HS-5 (cell line): ENCODE results near the gene LRRC43.

Source experiments
- DNase-seq: peaks from one replicate; pipeline ENCODE4 v3.0.0-alpha.2; 2012; ENCODE audit warnings: low read depth

Gene LRRC43

GRCh38 chr12:122226366-122227125 is 43.6 kb downstream of the LRRC43 start:
- no peak for DNase-seq

GRCh38 chr12:122227341-122227740 is 44.4 kb downstream of the LRRC43 start:
- DNase-seq = no peak

- DNase-seq = no peak
Measured at GRCh38 chr12:122228092-122228491, 45.2 kb downstream of the LRRC43 start.

GRCh38 chr12:122230798-122231197 is 47.9 kb downstream of the LRRC43 start:
- DNase-seq = no peak

- DNase-seq = no peak
Measured at GRCh38 chr12:122232691-122233090, 49.8 kb downstream of the LRRC43 start.

- DNase-seq = no peak
Measured at GRCh38 chr12:122235741-122236140, 52.8 kb downstream of the LRRC43 start.

- no peak for DNase-seq
Measured at GRCh38 chr12:122238861-122239260, 55.9 kb downstream of the LRRC43 start.

GRCh38 chr12:122243965-122244364 is 61.0 kb downstream of the LRRC43 start:
- DNase-seq = no peak

- no peak for DNase-seq
Measured at GRCh38 chr12:122244565-122245371, 61.8 kb downstream of the LRRC43 start.

- no peak for DNase-seq
Measured at GRCh38 chr12:122245553-122245952, 62.6 kb downstream of the LRRC43 start.

- DNase-seq = no peak
Measured at GRCh38 chr12:122250047-122250446, 67.1 kb downstream of the LRRC43 start.

GRCh38 chr12:122250536-122250935 is 67.6 kb downstream of the LRRC43 start:
- no peak for DNase-seq
